HG02981 (cell line): ENCODE measurements around the gene CRAMP1.

Source experiments
- ATAC-seq: cut with Tn5 transposase; IDR thresholded peaks from one replicate; pipeline ENCODE4 v1.9.1; 2021; ENCODE audit warnings: mild to moderate bottlenecking, moderate library complexity; ENCODE audit not compliant: unreplicated experiment

CRAMP1 gene

GRCh38 chr16:1654505-1655268 lies 42.5 kb downstream of the CRAMP1 start:
- ATAC-seq, result no peak

GRCh38 chr16:1655269-1655807 lies 43.2 kb downstream of the CRAMP1 start:
- ATAC-seq, result no peak

GRCh38 chr16:1655909-1656807 lies 44.0 kb downstream of the CRAMP1 start:
- ATAC-seq, result no peak

GRCh38 chr16:1656808-1657617 lies 44.9 kb downstream of the CRAMP1 start:
- ATAC-seq, result no peak

DNA sequence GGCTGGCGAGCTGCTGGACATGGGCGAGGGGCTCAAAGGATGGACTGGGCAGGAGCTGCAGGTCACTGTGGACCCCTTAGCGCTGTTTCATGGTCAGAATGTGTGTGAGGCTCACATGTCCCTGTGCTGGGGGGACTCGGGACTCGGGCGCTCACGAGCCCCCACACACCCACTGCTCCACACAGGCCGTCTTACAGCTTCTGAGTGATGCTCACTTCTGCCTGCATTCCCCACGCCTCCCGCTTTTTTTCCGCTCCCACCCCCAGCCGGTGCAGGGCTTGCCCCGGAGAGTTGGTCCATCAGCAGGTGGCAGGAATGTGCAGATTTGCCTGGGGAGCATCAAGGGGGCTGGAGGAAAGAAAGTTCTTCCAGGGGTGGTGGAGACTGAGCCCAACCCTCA lies 45.7 kb downstream of the CRAMP1 start:
- ATAC-seq, result no peak

GRCh38 chr16:1659031-1659430 lies 46.9 kb downstream of the CRAMP1 start:
- ATAC-seq, result no peak

DNA sequence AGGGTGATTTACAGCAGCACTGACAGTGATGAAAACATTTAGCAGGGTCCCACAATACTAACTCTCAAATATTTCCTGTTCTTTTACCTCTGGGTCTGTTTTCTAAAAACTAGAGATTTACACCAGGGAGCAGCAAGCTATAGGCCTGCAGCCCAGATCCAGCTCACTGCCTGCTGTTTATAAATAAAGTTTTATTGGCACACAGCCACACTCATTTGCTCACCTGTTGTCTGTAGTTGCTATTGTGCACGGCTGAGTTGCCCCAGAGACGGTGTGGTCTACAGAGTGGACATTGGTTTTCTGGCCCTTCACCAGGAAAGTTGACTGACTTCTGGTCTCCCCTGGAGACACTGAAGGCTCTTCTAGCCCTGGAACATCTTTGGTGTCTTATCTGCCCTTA lies 49.7 kb downstream of the CRAMP1 start:
- no peak for ATAC-seq

- ATAC-seq, result no peak
Observed at GRCh38 chr16:1662543-1662942, 50.4 kb downstream of the CRAMP1 start.

- no peak for ATAC-seq
Observed at GRCh38 chr16:1665829-1666228, 53.7 kb downstream of the CRAMP1 start.

DNA sequence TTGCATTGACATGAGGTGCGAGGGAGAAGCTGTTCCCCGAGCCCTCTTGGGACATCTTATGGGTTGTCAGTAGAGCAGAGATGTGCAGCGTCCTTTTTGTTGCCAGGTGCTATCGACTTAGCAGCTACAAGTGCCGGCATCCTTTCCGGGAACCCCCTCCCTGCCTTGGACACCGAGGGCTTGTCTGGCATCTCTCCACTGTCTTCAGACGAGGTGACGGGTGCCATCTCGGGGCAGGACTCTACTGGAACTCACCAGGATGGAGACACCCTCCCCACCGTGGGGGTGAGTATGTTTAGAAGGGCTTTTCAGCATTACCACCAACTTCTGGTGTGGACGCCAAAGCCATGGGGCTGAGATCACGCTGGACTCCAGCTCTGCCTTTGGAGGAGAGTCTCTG lies 54.2 kb downstream of the CRAMP1 start:
- no peak for ATAC-seq

- ATAC-seq, result no peak
Observed at GRCh38 chr16:1667271-1667670, 55.1 kb downstream of the CRAMP1 start.

GRCh38 chr16:1667916-1668315 lies 55.8 kb downstream of the CRAMP1 start:
- no peak for ATAC-seq

GRCh38 chr16:1668612-1669319 lies 56.6 kb downstream of the CRAMP1 start:
- no peak for ATAC-seq

GRCh38 chr16:1669698-1670097 lies 57.5 kb downstream of the CRAMP1 start:
- ATAC-seq, result no peak

GRCh38 chr16:1670371-1670770 lies 58.2 kb downstream of the CRAMP1 start:
- ATAC-seq, result no peak

DNA sequence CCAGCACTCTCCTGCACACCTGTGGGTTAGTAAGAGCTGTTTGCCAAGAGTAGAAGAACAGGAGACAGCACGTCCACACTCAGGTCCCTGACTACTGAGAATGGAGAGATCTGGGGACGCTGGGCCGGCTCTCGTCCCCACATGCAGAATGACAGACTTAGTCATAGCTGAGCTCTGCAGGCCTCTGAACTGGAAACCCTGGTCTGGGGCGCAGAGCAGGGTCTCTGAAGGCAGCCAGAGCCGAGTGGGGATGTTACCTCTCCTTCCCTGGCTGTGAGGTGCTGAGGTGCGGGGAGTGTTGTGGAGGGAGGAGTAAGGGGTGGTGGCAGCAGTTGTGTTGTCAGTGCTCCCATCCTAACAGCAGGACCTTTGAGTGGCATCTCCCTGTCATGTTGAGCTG lies 58.7 kb downstream of the CRAMP1 start:
- no peak for ATAC-seq

GRCh38 chr16:1673424-1674151 lies 61.4 kb downstream of the CRAMP1 start:
- no peak for ATAC-seq

DNA sequence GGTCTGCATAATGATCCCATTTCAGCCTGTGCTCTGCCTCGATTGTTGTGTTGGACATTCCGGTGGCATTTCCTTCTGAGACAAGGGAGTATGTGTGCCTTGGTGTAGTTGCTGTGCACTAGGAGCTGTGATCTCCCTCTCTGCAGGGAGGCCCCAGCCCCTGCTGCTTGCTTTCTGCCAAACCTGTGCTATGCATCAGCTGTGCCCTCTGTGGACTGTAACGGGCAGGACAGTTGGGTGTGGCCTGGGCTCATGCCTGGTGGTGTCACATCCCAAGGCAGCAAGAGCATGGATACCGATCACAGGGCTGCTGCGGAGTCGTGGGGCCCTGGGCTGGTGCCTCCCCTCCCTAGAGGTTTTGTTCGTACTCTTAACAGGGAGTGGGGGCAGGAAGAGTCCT lies 62.1 kb downstream of the CRAMP1 start:
- ATAC-seq, result no peak

GRCh38 chr16:1674751-1675664 lies 62.8 kb downstream of the CRAMP1 start:
- ATAC-seq, result no peak
